C4-2B (cell line): ENCODE results near the gene SH3RF3.

Experiments
- CTCF ChIP-seq: fragments of 450-650 bp; conservative IDR thresholded peaks from 2 replicates; pipeline ENCODE4 v1.5.1; 2017; ENCODE audit warnings: mild to moderate bottlenecking
- ZFX ChIP-seq: fragments of 450-650 bp; IDR thresholded peaks from 2 replicates; pipeline ENCODE4 v1.6.1; 2017

- TF ChIP-seq CTCF (no peak), ZFX (no peak)
Observed at GRCh38 chr2:109289504-109290222, 160.7 kb downstream of the SH3RF3 start.
